ENCODE results near the gene BLCAP.
A peak's percentile ranks its signal among the peaks of the same experiment; 100 is the strongest.
"Not testable (repeated sequence)": the region's sequence is repeated elsewhere in the genome, so short reads cannot be mapped to it uniquely, and the experiment has no call there.

Gene BLCAP

GRCh38 chr20:37513779-37514359 lies 13.8 kb downstream of the BLCAP start:
- no peak for DNase-seq

- no peak for DNase-seq
Measured at GRCh38 chr20:37511610-37512275, 15.9 kb downstream of the BLCAP start.

GRCh38 chr20:37510226-37510625 lies 17.4 kb downstream of the BLCAP start:
- no peak for DNase-seq

- no peak for DNase-seq
Measured at GRCh38 chr20:37506152-37506725, 21.4 kb downstream of the BLCAP start.

GRCh38 chr20:37505263-37506151 lies 22.2 kb downstream of the BLCAP start:
- no peak for DNase-seq

GRCh38 chr20:37504404-37505096 lies 23.1 kb downstream of the BLCAP start:
- no peak for DNase-seq

GRCh38 chr20:37503256-37503927 lies 24.3 kb downstream of the BLCAP start:
- DNase-seq: no peak

GRCh38 chr20:37502654-37503053 lies 25.0 kb downstream of the BLCAP start:
- no peak for DNase-seq

GRCh38 chr20:37501940-37502339 lies 25.7 kb downstream of the BLCAP start:
- DNase-seq: no peak

GRCh38 chr20:37500311-37500710 lies 27.4 kb downstream of the BLCAP start:
- no peak for DNase-seq

- no peak for DNase-seq
Measured at GRCh38 chr20:37498066-37498665, 29.5 kb downstream of the BLCAP start.

- no peak for DNase-seq
Measured at GRCh38 chr20:37494796-37495195, 32.9 kb downstream of the BLCAP start.

GRCh38 chr20:37494301-37494700 lies 33.4 kb downstream of the BLCAP start:
- no peak for DNase-seq

GRCh38 chr20:37492945-37493344 lies 34.7 kb downstream of the BLCAP start:
- no peak for DNase-seq

- no peak for DNase-seq
Measured at GRCh38 chr20:37492096-37492625, 35.5 kb downstream of the BLCAP start.

GRCh38 chr20:37490663-37491350 lies 36.9 kb downstream of the BLCAP start:
- no peak for DNase-seq

- DNase-seq: not testable (repeated sequence)
Measured at GRCh38 chr20:37486209-37486608, 41.5 kb downstream of the BLCAP start.

- peak; percentile 96 for DNase-seq
Measured at GRCh38 chr20:37484331-37484730, 43.3 kb downstream of the BLCAP start.

GRCh38 chr20:37481610-37482009 lies 46.1 kb downstream of the BLCAP start:
- DNase-seq: no peak

GRCh38 chr20:37480919-37481318 lies 46.8 kb downstream of the BLCAP start:
- no peak for DNase-seq

Data from inflammatory macrophage (primary cell).